ENCODE measurements around the gene UBE2E2.

Gene UBE2E2

GRCh38 chr3:23198801-23199200, 4.3 kb upstream of the UBE2E2 start:
- DNase-seq, result no peak

- DNase-seq, result no peak
Observed at GRCh38 chr3:23199649-23200048, 3.5 kb upstream of the UBE2E2 start.

GRCh38 chr3:23201154-23201838, 1.8 kb upstream of the UBE2E2 start:
- no peak for DNase-seq

GRCh38 chr3:23202203-23202920, 765 bp upstream of the UBE2E2 start:
- DNase-seq, result peak; percentile 45 to 46

GRCh38 chr3:23203708-23204330, 692 bp downstream of the UBE2E2 start:
- DNase-seq, result peak; percentile 57 to 65

- DNase-seq, result peak in 1 of 2 experiments; percentile 12
Observed at GRCh38 chr3:23206366-23206765, 3.2 kb downstream of the UBE2E2 start.

GRCh38 chr3:23209103-23209502, 6.0 kb downstream of the UBE2E2 start:
- no peak for DNase-seq

- DNase-seq, result peak in 1 of 2 experiments; percentile 13
Observed at GRCh38 chr3:23209747-23210487, 6.8 kb downstream of the UBE2E2 start.

GRCh38 chr3:23213813-23214212, 10.7 kb downstream of the UBE2E2 start:
- DNase-seq, result no peak

GRCh38 chr3:23217872-23218554, 14.9 kb downstream of the UBE2E2 start:
- no peak for DNase-seq

GRCh38 chr3:23219117-23219516, 16.0 kb downstream of the UBE2E2 start:
- no peak for DNase-seq

GRCh38 chr3:23219552-23219951, 16.4 kb downstream of the UBE2E2 start:
- DNase-seq, result no peak

GRCh38 chr3:23221136-23221535, 18.0 kb downstream of the UBE2E2 start:
- DNase-seq, result peak; percentile 61 to 63

- DNase-seq, result no peak
Observed at GRCh38 chr3:23232016-23232415, 28.9 kb downstream of the UBE2E2 start.

- no peak for DNase-seq
Observed at GRCh38 chr3:23232854-23233253, 29.7 kb downstream of the UBE2E2 start.

GRCh38 chr3:23235264-23235663, 32.1 kb downstream of the UBE2E2 start:
- no peak for DNase-seq

GRCh38 chr3:23236890-23237289, 33.8 kb downstream of the UBE2E2 start:
- DNase-seq, result no peak

- no peak for DNase-seq
Observed at GRCh38 chr3:23238156-23238555, 35.0 kb downstream of the UBE2E2 start.

- DNase-seq, result no peak
Observed at GRCh38 chr3:23238578-23238977, 35.5 kb downstream of the UBE2E2 start.

- no peak for DNase-seq
Observed at GRCh38 chr3:23239211-23240068, 36.3 kb downstream of the UBE2E2 start.

- no peak for DNase-seq
Observed at GRCh38 chr3:23240171-23240785, 37.2 kb downstream of the UBE2E2 start.
